GM23338 (cell line): ENCODE data around the gene DGKB.

Source experiments
- CREB1 ChIP-seq: fragments of 250-450 bp; sonication (Bioruptor Pico); IDR thresholded peaks from 2 replicates; pipeline ENCODE4 v1.5.0; 2020; ENCODE audit warnings: low read depth, mild to moderate bottlenecking, moderate library complexity
- CTCF ChIP-seq, 2 experiments: fragments of 200-600 bp in 1 of 2; sonication (generic) in 1 of 2; conservative IDR thresholded peaks; 2 replicates each; pipeline versions ENCODE4 v1.5.1 to v1.6.1; 2016 to 2017; ENCODE audit warnings: antibody characterized with exemption in 2 of 2, low read depth in 2 of 2, mild to moderate bottlenecking in 2 of 2, moderate library complexity in 1 of 2
- EZH2phosphoT487 ChIP-seq: fragments of 200-600 bp; sonication (generic); IDR thresholded peaks from one replicate; pipeline ENCODE4 v1.8.1; 2018; ENCODE audit warnings: antibody characterized with exemption; ENCODE audit not compliant: unreplicated experiment
- POLR2AphosphoS5 ChIP-seq: IDR thresholded peaks from 2 replicates; pipeline ENCODE4 v1.6.1; 2016; ENCODE audit warnings: antibody characterized with exemption, low read depth

- TF ChIP-seq CTCF (conservative IDR thresholded peaks at IDR 0.05; ENCODE audit: low read depth in 2 of 2) = no peak
- no peak for TF ChIP-seq EZH2phosphoT487
- TF ChIP-seq CREB1 (CRISPR knock-in tag) = no peak
- no peak for TF ChIP-seq POLR2AphosphoS5
Observed at GRCh38 chr7:14777806-14778205, 124.7 kb downstream of the DGKB start.
